Loucy (cell line): ENCODE data around the gene KCNQ4.

Experiments used
- H2AFZ ChIP-seq: fragments of 200-600 bp; sonication (generic); 2 replicates; pipeline ENCODE4 v1.6.0; 2016; ENCODE audit warnings: antibody characterized with exemption, mild to moderate bottlenecking, low read length, moderate library complexity
- H3F3A ChIP-seq: fragments of 200-600 bp; 2 replicates; pipeline ENCODE4 v1.6.0; 2016; ENCODE audit warnings: antibody characterized with exemption, low read depth, mild to moderate bottlenecking
- H3K27me3 ChIP-seq: fragments of 200-600 bp; sonication (generic); 2 replicates; pipeline ENCODE4 v1.6.1; 2014; ENCODE audit warnings: low read length, mild to moderate bottlenecking; ENCODE audit not compliant: insufficient read depth, poor library complexity, severe bottlenecking
- H3K36me3 ChIP-seq: fragments of 200-600 bp; sonication (generic); 2 replicates; pipeline ENCODE4 v1.6.1; 2016; ENCODE audit warnings: low read length; ENCODE audit not compliant: insufficient read depth
- H3K4me1 ChIP-seq: fragments of 200-600 bp; sonication (generic); 2 replicates; pipeline ENCODE4 v1.5.1; 2014; ENCODE audit warnings: low read length, mild to moderate bottlenecking; ENCODE audit not compliant: insufficient read depth, poor library complexity, severe bottlenecking
- H3K4me2 ChIP-seq: fragments of 200-600 bp; sonication (generic); 2 replicates; pipeline ENCODE4 v1.6.0; 2014; ENCODE audit warnings: antibody characterized with exemption, low read length, low read depth, mild to moderate bottlenecking; ENCODE audit not compliant: poor library complexity, severe bottlenecking
- H3K4me3 ChIP-seq: fragments of 200-600 bp; sonication (generic); 2 replicates; pipeline ENCODE4 v1.5.1; 2014; ENCODE audit warnings: low read length, mild to moderate bottlenecking, mixed read lengths; ENCODE audit not compliant: poor library complexity, severe bottlenecking
- H3K79me2 ChIP-seq: fragments of 200-600 bp; sonication (generic); 2 replicates; pipeline ENCODE4 v1.6.1; 2014; ENCODE audit warnings: low read length; ENCODE audit not compliant: insufficient read depth
- H3K9ac ChIP-seq: fragments of 200-600 bp; sonication (generic); 2 replicates; pipeline ENCODE4 v1.6.0; 2014; ENCODE audit warnings: mild to moderate bottlenecking, low read depth, low read length, moderate library complexity; ENCODE audit not compliant: poor library complexity, severe bottlenecking
- H3K9me2 ChIP-seq: fragments of 200-600 bp; sonication (generic); replicated peaks from 2 replicates; pipeline ENCODE4 v1.6.1; 2016; ENCODE audit warnings: low read depth, low read length, mixed read lengths
- H3K9me3 ChIP-seq: fragments of 200-600 bp; sonication (generic); 2 replicates; pipeline ENCODE4 v1.6.1; 2014; ENCODE audit warnings: mild to moderate bottlenecking, antibody characterized with exemption, low read length, low read depth; ENCODE audit not compliant: insufficient read depth
- H4K20me1 ChIP-seq: fragments of 200-600 bp; sonication (generic); 2 replicates; pipeline ENCODE4 v1.6.0; 2014; ENCODE audit warnings: antibody characterized with exemption, low read length, mild to moderate bottlenecking; ENCODE audit not compliant: insufficient read depth, poor library complexity, severe bottlenecking
- CTCF ChIP-seq: fragments of 200-600 bp; sonication (generic); conservative IDR thresholded peaks from 2 replicates; pipeline ENCODE4 v1.5.1; 2014; ENCODE audit warnings: mild to moderate bottlenecking, antibody characterized with exemption, low read length
- EZH2phosphoT487 ChIP-seq: fragments of 200-600 bp; IDR thresholded peaks from 2 replicates; pipeline ENCODE4 v1.6.1; 2018; ENCODE audit warnings: antibody characterized with exemption, mild to moderate bottlenecking, moderate library complexity, borderline replicate concordance

The KCNQ4 gene

GRCh38 chr1:40792036-40792435, 8.4 kb downstream of the KCNQ4 start:
- H3K79me2 ChIP-seq, result no peaks in the 10 kb centered on the region
- no peaks in the 10 kb centered on the region for H3K9me2 ChIP-seq
- H3K9ac ChIP-seq, result no peak overlapping the region
- no peaks in the 10 kb centered on the region for H4K20me1 ChIP-seq
- peaks cover 5% of the 10 kb centered on the region for H3K4me1 ChIP-seq
- H3K27me3 ChIP-seq, result no peaks in the 10 kb centered on the region
- H3K4me3 ChIP-seq, result no peak overlapping the region
- no peaks in the 10 kb centered on the region for H3K9me3 ChIP-seq
- H3K4me2 ChIP-seq, result no peak overlapping the region
- H3F3A ChIP-seq, result no peaks in the 10 kb centered on the region
- H3K36me3 ChIP-seq, result no peaks in the 10 kb centered on the region
- TF ChIP-seq EZH2phosphoT487 (no peak), CTCF (no peak)
- H2AFZ ChIP-seq, result no peak overlapping the region

DNA sequence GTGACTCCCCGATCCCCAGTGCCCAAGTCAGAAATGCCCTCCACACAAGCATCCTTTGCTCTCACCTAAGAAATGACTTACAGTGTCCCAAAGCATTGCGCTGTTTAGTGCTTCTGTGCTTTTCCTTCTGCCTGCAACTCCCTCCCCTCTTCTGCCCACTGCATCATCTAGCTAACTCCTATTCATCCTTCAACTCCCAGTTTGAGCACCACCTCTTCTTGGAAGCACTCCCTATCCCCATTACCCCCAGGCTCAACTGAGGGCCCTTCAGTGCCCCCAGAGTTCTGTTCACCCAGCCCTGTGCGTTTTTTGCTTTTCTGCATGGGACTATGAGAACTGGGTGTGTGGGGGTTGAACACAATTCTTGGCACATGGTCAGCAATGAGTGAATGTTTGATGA, 10.0 kb downstream of the KCNQ4 start:
- Histone ChIP-seq H3K36me3 (no peaks in the 10 kb centered on the region), H3K4me2 (no peak overlapping the region), H3K4me1 (peaks cover 10% of the 10 kb centered on the region), H3K9me2 (no peaks in the 10 kb centered on the region), H3K79me2 (no peaks in the 10 kb centered on the region), H3K9ac (no peak overlapping the region), H3K4me3 (no peak overlapping the region), H2AFZ (no peak overlapping the region), H4K20me1 (no peaks in the 10 kb centered on the region), H3F3A (no peaks in the 10 kb centered on the region), H3K27me3 (no peaks in the 10 kb centered on the region), H3K9me3 (no peaks in the 10 kb centered on the region)
- TF ChIP-seq CTCF, result no peak
- no peak for TF ChIP-seq EZH2phosphoT487

GRCh38 chr1:40794048-40794447, 10.5 kb downstream of the KCNQ4 start:
- H3F3A ChIP-seq, result no peaks in the 10 kb centered on the region
- H3K4me1 ChIP-seq, result peaks cover 10% of the 10 kb centered on the region
- H3K9me2 ChIP-seq, result no peaks in the 10 kb centered on the region
- no peaks in the 10 kb centered on the region for H3K79me2 ChIP-seq
- H3K4me2 ChIP-seq, result no peak overlapping the region
- H3K27me3 ChIP-seq, result no peaks in the 10 kb centered on the region
- no peaks in the 10 kb centered on the region for H3K36me3 ChIP-seq
- no peaks in the 10 kb centered on the region for H4K20me1 ChIP-seq
- no peaks in the 10 kb centered on the region for H3K9me3 ChIP-seq
- TF ChIP-seq CTCF (no peak), EZH2phosphoT487 (no peak)
- H3K9ac ChIP-seq, result no peak overlapping the region
- H3K4me3 ChIP-seq, result no peak overlapping the region
- H2AFZ ChIP-seq, result no peak overlapping the region
